K562 (cell line): ENCODE data around the gene OOSP3. TPM values are rescaled to one million over a fixed set of nuclear protein-coding genes. Genes with fewer than 3 reads are reported as not detected.

Source experiments
- ADNP ChIP-seq: fragments of 200-800 bp; sonication (Bioruptor generic); IDR thresholded peaks from 2 replicates; pipeline ENCODE4 v1.6.1; 2016; ENCODE audit warnings: missing genetic modification characterization, missing compliant biosample characterization
- ATF1 ChIP-seq, 2 experiments: fragments of 450-650 bp in 1 of 2; IDR thresholded peaks; 2 replicates each; pipeline ENCODE4 v1.6.1; 2016; ENCODE audit warnings: missing compliant biosample characterization in 1 of 2, missing genetic modification characterization in 1 of 2
- CCNT2 ChIP-seq: IDR thresholded peaks from 2 replicates; pipeline ENCODE4 v1.6.1; 2011; ENCODE audit warnings: borderline replicate concordance, low read depth, mild to moderate bottlenecking, moderate library complexity, mixed read lengths, low read length; ENCODE audit not compliant: insufficient read length; ENCODE audit errors: extremely low read depth
- CTBP1 ChIP-seq: fragments of 450-650 bp; IDR thresholded peaks from 2 replicates; pipeline ENCODE4 v1.6.1; 2016; ENCODE audit warnings: borderline replicate concordance
- HMGN3 ChIP-seq: IDR thresholded peaks from 2 replicates; pipeline ENCODE4 v1.6.1; 2011; ENCODE audit warnings: borderline replicate concordance, low read depth, mild to moderate bottlenecking, mixed read lengths, low read length; ENCODE audit not compliant: insufficient read length; ENCODE audit errors: extremely low read depth
- HNRNPH1 ChIP-seq: fragments of 200-400 bp; formaldehyde crosslinking; optimal IDR thresholded peaks from 2 replicates; pipeline ENCODE3; 2017; ENCODE audit warnings: low read depth, mild to moderate bottlenecking, low read length, moderate library complexity
- KDM2B ChIP-seq: fragments of 250-450 bp; sonication (Bioruptor Pico); IDR thresholded peaks from 2 replicates; pipeline ENCODE4 v1.8.0; 2021; ENCODE audit warnings: mild to moderate bottlenecking, moderate library complexity
- MTA1 ChIP-seq: fragments of 450-650 bp; IDR thresholded peaks from 2 replicates; pipeline ENCODE4 v1.6.1; 2017; ENCODE audit warnings: borderline replicate concordance
- NFIC ChIP-seq: fragments of 450-650 bp; IDR thresholded peaks from 2 replicates; pipeline ENCODE4 v1.6.1; 2017; ENCODE audit warnings: mild to moderate bottlenecking, inconsistent platforms
- PHF8 ChIP-seq: fragments of 200-600 bp; sonication (generic); IDR thresholded peaks from 2 replicates; pipeline ENCODE4 v1.6.1; 2012; ENCODE audit warnings: mixed run types, mild to moderate bottlenecking, inconsistent platforms, low read length, moderate library complexity, borderline replicate concordance
- TAL1 ChIP-seq: fragments of 450-650 bp; IDR thresholded peaks from 2 replicates; pipeline ENCODE4 v1.6.1; 2016; ENCODE audit warnings: mild to moderate bottlenecking
- TRIM24 ChIP-seq, 2 experiments: fragments of 450-650 bp; IDR thresholded peaks; 2 replicates each; pipeline ENCODE4 v1.6.1; 2016
- ZC3H4 ChIP-seq: sonication (generic); formaldehyde crosslinking; IDR thresholded peaks from 2 replicates; pipeline ENCODE4 v1.9.0; 2021; ENCODE audit warnings: missing genetic modification reagents, borderline replicate concordance
- ZNF57 ChIP-seq: fragments of 450-650 bp; formaldehyde crosslinking; IDR thresholded peaks from 2 replicates; pipeline ENCODE4 v1.4.0; 2020; ENCODE audit warnings: mild to moderate bottlenecking, moderate library complexity
- ZNF717 ChIP-seq: fragments of 250-450 bp; sonication (Bioruptor Pico); IDR thresholded peaks from 2 replicates; pipeline ENCODE4 v1.5.0; 2021
- polyA plus RNA-seq, 8 experiments: library from polyadenylated mRNA; depleted of rRNA in 4 of 8; stranded (reverse) in 5 of 8; unstranded in 3 of 8; fragments of >200 nt; fragmentation: Nextera tagmentation in 2 of 8; fragmentation: Illumina TruSeq in 1 of 8; extraction: Ambion mirVana in 2 of 8; extraction: Trizol in 1 of 8; gene quantifications; 2 replicates each; pipeline versions ENCODE4 v1.2.1 to v1.2.3, GENCODE V29; 2011 to 2014; ENCODE audit warnings: inconsistent platforms in 1 of 8, missing spikeins in 1 of 8
- total RNA-seq, 7 experiments: library from RNA; depleted of rRNA in 6 of 7; stranded (reverse); fragments of >200 nt in 6 of 7; fragmentation: Illumina TruSeq in 2 of 7; extraction: Trizol in 2 of 7; gene quantifications; 2 replicates each; pipeline versions ENCODE4 v1.2.1 to v1.2.3, GENCODE V29; 2011 to 2021; ENCODE audit warnings: low replicate concordance in 1 of 7
- TF ChIP-seq, protein P1 (sequence below): conservative IDR thresholded peaks from 2 replicates; pipeline ENCODE4 v1.6.1; 2011; ENCODE audit warnings: low read depth, mild to moderate bottlenecking, low read length; ENCODE audit not compliant: control insufficient read depth
- TF ChIP-seq, protein P2 (sequence below): fragments of 200-800 bp; sonication (Bioruptor generic); IDR thresholded peaks from 2 replicates; pipeline ENCODE4 v1.6.1; 2017; ENCODE audit warnings: missing genetic modification characterization, missing compliant biosample characterization
- TF ChIP-seq, protein P3 (sequence below), 2 experiments: IDR thresholded peaks in 1 of 2; conservative IDR thresholded peaks in 1 of 2; 2 replicates each; pipeline ENCODE4 v1.6.1; 2016; ENCODE audit warnings: low read depth in 2 of 2, mild to moderate bottlenecking in 1 of 2, missing compliant biosample characterization in 1 of 2, missing genetic modification characterization in 1 of 2, moderate library complexity in 1 of 2
- TF ChIP-seq, protein P4 (sequence below), 2 experiments: fragments of 450-650 bp; conservative IDR thresholded peaks; 2 replicates each; pipeline ENCODE4 v1.6.1; 2017; ENCODE audit warnings: mild to moderate bottlenecking in 2 of 2, moderate library complexity in 2 of 2

Gene OOSP3
- total and polyA plus RNA-seq, 9 of the 15 experiments (the other 6 are each of a cell fraction or from before 2014, with no cell fraction given), result 0.09 to 0.32 (median 0.15) TPM; not detected in 6

DNA sequence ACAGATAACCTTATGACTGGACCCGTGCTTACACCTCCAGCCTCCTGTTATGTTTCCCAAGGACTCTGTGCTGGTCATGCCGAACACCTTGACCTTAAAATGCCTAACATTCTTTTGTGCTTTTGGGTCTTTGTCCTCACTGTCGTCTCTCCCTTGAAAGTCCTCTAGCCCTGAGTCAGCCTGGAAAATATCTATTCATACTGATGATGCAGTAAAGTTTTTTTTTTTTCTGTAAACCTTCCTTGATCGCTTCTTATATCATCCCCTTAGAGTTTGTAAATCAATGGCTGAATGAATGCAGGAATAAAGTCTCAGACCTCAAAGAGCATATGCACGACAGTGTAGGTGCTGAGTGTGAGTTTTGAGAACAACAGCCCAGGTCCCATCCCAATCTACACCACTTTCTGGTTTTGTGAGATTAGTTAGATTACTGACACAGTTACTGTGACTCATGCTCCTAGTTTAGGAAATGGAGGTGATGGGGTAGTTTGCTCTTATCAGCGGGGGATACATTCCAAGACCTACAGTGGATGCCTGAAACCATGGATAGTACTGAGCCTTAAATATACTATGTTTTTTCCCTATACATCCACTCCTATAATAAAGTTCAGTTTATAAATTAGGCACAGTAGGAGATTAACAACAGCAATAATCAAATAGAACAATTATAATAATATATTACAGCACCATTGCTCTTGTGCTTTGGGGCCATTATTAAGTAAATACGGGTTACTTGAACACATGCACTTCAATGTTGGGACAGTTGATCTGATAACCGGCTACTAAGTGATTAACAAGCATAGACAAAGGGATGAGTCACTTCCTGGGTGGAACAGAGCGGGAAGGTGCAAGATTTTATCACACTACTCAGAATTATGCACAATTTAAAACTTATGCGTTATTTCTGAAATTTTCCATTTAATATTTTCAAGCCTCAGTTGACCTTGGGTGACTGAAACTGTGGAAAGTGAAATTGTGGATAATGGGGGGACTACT lies 20.8 kb upstream of the OOSP3 start (continued):
- TF ChIP-seq, protein P1, sequence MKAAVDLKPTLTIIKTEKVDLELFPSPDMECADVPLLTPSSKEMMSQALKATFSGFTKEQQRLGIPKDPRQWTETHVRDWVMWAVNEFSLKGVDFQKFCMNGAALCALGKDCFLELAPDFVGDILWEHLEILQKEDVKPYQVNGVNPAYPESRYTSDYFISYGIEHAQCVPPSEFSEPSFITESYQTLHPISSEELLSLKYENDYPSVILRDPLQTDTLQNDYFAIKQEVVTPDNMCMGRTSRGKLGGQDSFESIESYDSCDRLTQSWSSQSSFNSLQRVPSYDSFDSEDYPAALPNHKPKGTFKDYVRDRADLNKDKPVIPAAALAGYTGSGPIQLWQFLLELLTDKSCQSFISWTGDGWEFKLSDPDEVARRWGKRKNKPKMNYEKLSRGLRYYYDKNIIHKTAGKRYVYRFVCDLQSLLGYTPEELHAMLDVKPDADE, result no peak
- no peak for TF ChIP-seq PHF8
- peak; percentile 45; the same call in 1 of the 2 replicates for TF ChIP-seq NFIC
- TF ChIP-seq, protein P2, sequence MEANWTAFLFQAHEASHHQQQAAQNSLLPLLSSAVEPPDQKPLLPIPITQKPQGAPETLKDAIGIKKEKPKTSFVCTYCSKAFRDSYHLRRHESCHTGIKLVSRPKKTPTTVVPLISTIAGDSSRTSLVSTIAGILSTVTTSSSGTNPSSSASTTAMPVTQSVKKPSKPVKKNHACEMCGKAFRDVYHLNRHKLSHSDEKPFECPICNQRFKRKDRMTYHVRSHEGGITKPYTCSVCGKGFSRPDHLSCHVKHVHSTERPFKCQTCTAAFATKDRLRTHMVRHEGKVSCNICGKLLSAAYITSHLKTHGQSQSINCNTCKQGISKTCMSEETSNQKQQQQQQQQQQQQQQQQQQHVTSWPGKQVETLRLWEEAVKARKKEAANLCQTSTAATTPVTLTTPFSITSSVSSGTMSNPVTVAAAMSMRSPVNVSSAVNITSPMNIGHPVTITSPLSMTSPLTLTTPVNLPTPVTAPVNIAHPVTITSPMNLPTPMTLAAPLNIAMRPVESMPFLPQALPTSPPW, result peak; percentile 20; the same call in 1 of the 2 replicates
- TF ChIP-seq ZC3H4 (CRISPR knock-in tag), result no peak
- TF ChIP-seq HNRNPH1, result no peak
- peak; percentile 31 for TF ChIP-seq CCNT2
- TF ChIP-seq KDM2B (CRISPR knock-in tag), result no peak
- peak; percentile 86 for TF ChIP-seq CTBP1
- no peak for TF ChIP-seq ZNF717 (CRISPR knock-in tag)
- TF ChIP-seq ZNF57 (CRISPR knock-in tag), result 0 out of 2 replicates have a peak, but pooled peaks have one; percentile 12
- TF ChIP-seq TAL1, result peak; percentile 69
- TF ChIP-seq, protein P3, sequence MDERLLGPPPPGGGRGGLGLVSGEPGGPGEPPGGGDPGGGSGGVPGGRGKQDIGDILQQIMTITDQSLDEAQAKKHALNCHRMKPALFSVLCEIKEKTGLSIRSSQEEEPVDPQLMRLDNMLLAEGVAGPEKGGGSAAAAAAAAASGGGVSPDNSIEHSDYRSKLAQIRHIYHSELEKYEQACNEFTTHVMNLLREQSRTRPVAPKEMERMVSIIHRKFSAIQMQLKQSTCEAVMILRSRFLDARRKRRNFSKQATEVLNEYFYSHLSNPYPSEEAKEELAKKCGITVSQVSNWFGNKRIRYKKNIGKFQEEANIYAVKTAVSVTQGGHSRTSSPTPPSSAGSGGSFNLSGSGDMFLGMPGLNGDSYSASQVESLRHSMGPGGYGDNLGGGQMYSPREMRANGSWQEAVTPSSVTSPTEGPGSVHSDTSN (CRISPR knock-in tag; IDR thresholded peaks at IDR 0.05; ENCODE audit: low read depth), result no peak
- TF ChIP-seq, protein P3 (tag; conservative IDR thresholded peaks at IDR 0.05; ENCODE audit: low read depth), result peak; percentile 67; the same call in 1 of the 2 replicates
- no peak for TF ChIP-seq HMGN3
- TF ChIP-seq ATF1 (CRISPR knock-in tag; IDR thresholded peaks at IDR 0.05), result no peak
- TF ChIP-seq ATF1 (tag; IDR thresholded peaks at IDR 0.05), result peak; percentile 69
- TF ChIP-seq ADNP (tag), result peak; percentile 69
- peak; percentile 8 to 61; a peak in 2 of 4 replicates for TF ChIP-seq TRIM24 (IDR thresholded peaks at IDR 0.05)
- 0 out of 2 replicates have a peak, but pooled peaks have one; percentile 16 for TF ChIP-seq MTA1
- TF ChIP-seq, protein P4, sequence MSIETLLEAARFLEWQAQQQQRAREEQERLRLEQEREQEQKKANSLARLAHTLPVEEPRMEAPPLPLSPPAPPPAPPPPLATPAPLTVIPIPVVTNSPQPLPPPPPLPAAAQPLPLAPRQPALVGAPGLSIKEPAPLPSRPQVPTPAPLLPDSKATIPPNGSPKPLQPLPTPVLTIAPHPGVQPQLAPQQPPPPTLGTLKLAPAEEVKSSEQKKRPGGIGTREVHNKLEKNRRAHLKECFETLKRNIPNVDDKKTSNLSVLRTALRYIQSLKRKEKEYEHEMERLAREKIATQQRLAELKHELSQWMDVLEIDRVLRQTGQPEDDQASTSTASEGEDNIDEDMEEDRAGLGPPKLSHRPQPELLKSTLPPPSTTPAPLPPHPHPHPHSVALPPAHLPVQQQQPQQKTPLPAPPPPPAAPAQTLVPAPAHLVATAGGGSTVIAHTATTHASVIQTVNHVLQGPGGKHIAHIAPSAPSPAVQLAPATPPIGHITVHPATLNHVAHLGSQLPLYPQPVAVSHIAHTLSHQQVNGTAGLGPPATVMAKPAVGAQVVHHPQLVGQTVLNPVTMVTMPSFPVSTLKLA (conservative IDR thresholded peaks at IDR 0.05), result peak; percentile 31 to 64; a peak in 3 of 4 replicates
